KMS-11 (cell line): ENCODE data around the gene ATG2B.

Experiments
- H2AFZ ChIP-seq: fragments of 200-600 bp; sonication (generic); 2 replicates; pipeline ENCODE4 v1.6.1; 2016; ENCODE audit warnings: antibody characterized with exemption, mixed run types, low read depth
- H3K27ac ChIP-seq: fragments of 200-600 bp; sonication (generic); 2 replicates; pipeline ENCODE4 v1.6.1; 2016; ENCODE audit warnings: mild to moderate bottlenecking, mixed run types
- H3K27me3 ChIP-seq: fragments of 200-600 bp; sonication (generic); 2 replicates; pipeline ENCODE4 v1.6.1; 2017; ENCODE audit warnings: mild to moderate bottlenecking, low read depth, mixed run types, moderate library complexity; ENCODE audit not compliant: insufficient read depth
- H3K36me3 ChIP-seq: fragments of 200-600 bp; sonication (generic); 2 replicates; pipeline ENCODE4 v1.6.1; 2017; ENCODE audit warnings: mild to moderate bottlenecking, mixed run types; ENCODE audit not compliant: insufficient read depth
- H3K4me1 ChIP-seq: fragments of 200-600 bp; sonication (generic); 2 replicates; pipeline ENCODE4 v1.6.1; 2016; ENCODE audit warnings: mild to moderate bottlenecking, low read depth, mixed run types; ENCODE audit not compliant: poor library complexity, severe bottlenecking
- H3K4me2 ChIP-seq: fragments of 200-600 bp; sonication (generic); 2 replicates; pipeline ENCODE4 v1.7.0; 2016; ENCODE audit warnings: mild to moderate bottlenecking, mixed run types
- H3K4me3 ChIP-seq: fragments of 200-600 bp; sonication (generic); IDR thresholded peaks from 2 replicates; pipeline ENCODE4 v1.6.1; 2017; ENCODE audit warnings: low read depth, low read length, mixed read lengths; ENCODE audit not compliant: insufficient read depth
- H3K79me2 ChIP-seq: fragments of 200-600 bp; sonication (generic); 2 replicates; pipeline ENCODE4 v1.6.1; 2016; ENCODE audit warnings: low read depth, mixed run types; ENCODE audit not compliant: insufficient read depth
- H3K9ac ChIP-seq: fragments of 200-600 bp; sonication (generic); 2 replicates; pipeline ENCODE4 v1.6.1; 2016; ENCODE audit warnings: mild to moderate bottlenecking, mixed run types
- H4K20me1 ChIP-seq: fragments of 200-600 bp; sonication (generic); 2 replicates; pipeline ENCODE4 v1.6.1; 2016; ENCODE audit warnings: mild to moderate bottlenecking, mixed run types; ENCODE audit not compliant: insufficient read depth
- TF ChIP-seq, protein P1 (sequence below): fragments of 200-600 bp; sonication (generic); conservative IDR thresholded peaks from 2 replicates; pipeline ENCODE4 v1.6.1; 2017; ENCODE audit warnings: low read depth, mild to moderate bottlenecking, antibody characterized with exemption, low read length, moderate library complexity, mixed read lengths

The ATG2B gene

DNA sequence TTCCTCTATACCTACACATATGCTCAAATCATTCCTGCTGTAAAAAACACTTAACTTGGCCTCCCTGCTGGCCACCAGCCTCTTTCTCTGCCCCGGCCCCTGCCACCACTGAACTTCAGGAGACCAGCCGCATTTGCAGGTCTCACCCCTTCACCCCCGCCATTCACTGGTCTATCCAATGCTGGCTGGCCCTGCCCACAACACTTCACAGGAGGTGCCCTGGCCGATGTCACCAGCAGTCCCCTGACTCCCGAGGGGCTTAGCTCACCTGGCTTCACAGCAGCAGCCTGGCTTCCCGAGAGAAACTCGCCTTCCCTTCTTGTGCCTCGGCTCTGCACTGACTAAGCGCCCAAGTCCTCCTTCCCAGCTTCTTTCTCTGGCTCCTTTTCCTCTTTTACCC, 36.3 kb upstream of the ATG2B start:
- Histone ChIP-seq H3K27ac (no peak overlapping the region), H3K4me2 (no peak overlapping the region), H3K4me3 (no peak overlapping the region), H4K20me1 (no peaks in the 10 kb centered on the region), H3K4me1 (no peaks in the 10 kb centered on the region), H3K36me3 (no peaks in the 10 kb centered on the region), H3K27me3 (no peaks in the 10 kb centered on the region), H3K79me2 (no peaks in the 10 kb centered on the region), H2AFZ (no peak overlapping the region), H3K9ac (no peak overlapping the region)
- TF ChIP-seq, protein P1, sequence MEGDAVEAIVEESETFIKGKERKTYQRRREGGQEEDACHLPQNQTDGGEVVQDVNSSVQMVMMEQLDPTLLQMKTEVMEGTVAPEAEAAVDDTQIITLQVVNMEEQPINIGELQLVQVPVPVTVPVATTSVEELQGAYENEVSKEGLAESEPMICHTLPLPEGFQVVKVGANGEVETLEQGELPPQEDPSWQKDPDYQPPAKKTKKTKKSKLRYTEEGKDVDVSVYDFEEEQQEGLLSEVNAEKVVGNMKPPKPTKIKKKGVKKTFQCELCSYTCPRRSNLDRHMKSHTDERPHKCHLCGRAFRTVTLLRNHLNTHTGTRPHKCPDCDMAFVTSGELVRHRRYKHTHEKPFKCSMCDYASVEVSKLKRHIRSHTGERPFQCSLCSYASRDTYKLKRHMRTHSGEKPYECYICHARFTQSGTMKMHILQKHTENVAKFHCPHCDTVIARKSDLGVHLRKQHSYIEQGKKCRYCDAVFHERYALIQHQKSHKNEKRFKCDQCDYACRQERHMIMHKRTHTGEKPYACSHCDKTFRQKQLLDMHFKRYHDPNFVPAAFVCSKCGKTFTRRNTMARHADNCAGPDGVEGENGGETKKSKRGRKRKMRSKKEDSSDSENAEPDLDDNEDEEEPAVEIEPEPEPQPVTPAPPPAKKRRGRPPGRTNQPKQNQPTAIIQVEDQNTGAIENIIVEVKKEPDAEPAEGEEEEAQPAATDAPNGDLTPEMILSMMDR = no peak

DNA sequence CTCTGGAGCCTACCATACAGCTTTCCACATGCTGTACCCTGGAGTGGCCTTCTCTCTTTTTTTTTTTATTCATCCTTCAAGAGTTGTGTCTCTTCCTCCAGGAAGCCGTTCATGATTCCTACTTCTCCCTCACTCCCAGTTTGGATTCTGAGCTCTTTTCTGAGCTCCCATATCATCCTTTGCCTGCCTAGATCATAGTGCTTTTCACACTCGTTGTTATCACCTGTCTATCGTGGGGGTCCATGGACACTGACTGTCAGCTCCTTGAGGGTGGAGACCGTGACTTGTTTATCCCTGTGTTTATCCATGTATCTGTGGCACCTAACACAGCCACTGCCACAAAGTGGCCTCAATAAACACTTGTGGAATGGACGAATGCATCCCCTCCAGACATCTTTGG, 35.8 kb upstream of the ATG2B start:
- Histone ChIP-seq H3K4me2 (no peak overlapping the region), H2AFZ (no peak overlapping the region), H3K79me2 (no peaks in the 10 kb centered on the region), H3K9ac (no peak overlapping the region), H3K27ac (no peak overlapping the region), H3K4me1 (no peaks in the 10 kb centered on the region), H3K27me3 (no peaks in the 10 kb centered on the region), H3K36me3 (no peaks in the 10 kb centered on the region), H3K4me3 (no peak overlapping the region), H4K20me1 (no peaks in the 10 kb centered on the region)
- TF ChIP-seq, protein P1 = no peak

DNA sequence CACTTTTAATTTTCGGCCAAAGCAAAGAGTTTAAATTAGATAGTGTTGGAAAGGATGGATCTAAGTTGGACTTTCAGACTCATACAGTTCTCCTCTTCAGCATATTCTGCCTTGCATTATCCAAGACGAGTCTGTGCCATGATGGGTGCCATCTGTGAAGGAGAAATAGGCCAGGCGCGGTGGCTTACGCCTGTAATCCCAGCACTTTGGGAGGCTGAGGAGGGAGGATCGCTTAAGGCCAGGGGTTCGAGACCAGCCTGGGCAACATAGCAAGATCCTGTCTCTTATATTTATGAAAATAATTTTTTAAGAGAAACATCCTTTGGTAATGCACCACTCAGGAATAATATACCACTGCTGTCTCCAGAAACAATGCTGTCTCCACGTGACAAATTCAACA, 35.3 kb upstream of the ATG2B start:
- Histone ChIP-seq H2AFZ (no peak overlapping the region), H3K27me3 (no peaks in the 10 kb centered on the region), H3K4me3 (no peak overlapping the region), H3K36me3 (no peaks in the 10 kb centered on the region), H3K4me2 (no peak overlapping the region), H3K9ac (no peak overlapping the region), H3K4me1 (no peaks in the 10 kb centered on the region), H4K20me1 (no peaks in the 10 kb centered on the region), H3K27ac (no peak overlapping the region), H3K79me2 (no peaks in the 10 kb centered on the region)
- TF ChIP-seq, protein P1 = no peak

DNA sequence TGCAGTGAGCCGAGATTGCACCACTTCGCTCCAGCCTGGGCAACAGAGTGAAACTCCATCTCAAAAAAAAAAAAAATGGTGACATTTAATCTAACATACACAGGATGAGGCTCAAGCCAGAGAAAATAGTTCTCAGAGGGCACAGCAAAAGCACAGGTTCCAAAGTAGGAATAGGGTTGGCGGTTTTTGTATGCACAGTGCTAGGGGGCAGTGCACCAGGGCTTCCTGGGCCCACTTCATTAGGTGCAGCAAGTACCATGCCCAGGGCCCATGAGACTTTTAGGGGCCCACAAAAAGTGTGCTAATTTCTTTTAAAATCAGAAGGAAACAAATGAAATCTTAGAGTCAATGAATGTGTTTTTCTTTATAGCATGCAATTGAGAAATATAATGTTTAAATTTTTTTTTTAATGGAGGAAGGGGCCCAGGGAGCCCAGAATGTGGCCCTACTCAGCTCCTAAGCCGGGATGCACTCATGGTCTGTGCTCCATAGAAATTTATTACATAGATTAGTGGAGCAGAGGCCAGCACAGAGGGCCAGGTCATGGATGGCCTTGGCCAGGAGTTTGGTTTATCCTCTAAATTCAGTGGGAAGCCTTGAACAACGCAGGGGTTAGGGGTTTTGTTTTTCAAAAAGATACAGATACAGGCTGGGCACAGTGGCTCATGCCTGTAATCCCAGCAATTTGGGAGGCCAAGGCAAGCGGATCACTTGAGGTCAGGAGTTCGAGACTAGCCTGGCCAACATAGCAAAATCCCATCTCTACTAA, 31.1 kb upstream of the ATG2B start:
- H2AFZ ChIP-seq = no peak overlapping the region
- H3K27me3 ChIP-seq = no peaks in the 10 kb centered on the region
- TF ChIP-seq, protein P1 = no peak
- no peak overlapping the region for H3K4me3 ChIP-seq
- H3K36me3 ChIP-seq = no peaks in the 10 kb centered on the region
- H3K9ac ChIP-seq = no peak overlapping the region
- no peaks in the 10 kb centered on the region for H3K79me2 ChIP-seq
- peaks cover 3% of the 10 kb centered on the region for H3K4me1 ChIP-seq
- H3K27ac ChIP-seq = no peak overlapping the region
- no peaks in the 10 kb centered on the region for H4K20me1 ChIP-seq
- no peak overlapping the region for H3K4me2 ChIP-seq
